ENCODE results near the gene STEAP1.
A peak's percentile ranks its signal among the peaks of the same experiment; 100 is the strongest.
"Not testable (repeated sequence)": the region's sequence is repeated elsewhere in the genome, so short reads cannot be mapped to it uniquely, and the experiment has no call there.

The STEAP1 gene

GRCh38 chr7:90178679-90179278 is 24.5 kb downstream of the STEAP1 start:
- no peak overlapping the region for H3K4me3 ChIP-seq (ENCODE audit: low read depth, low read length)
- TF ChIP-seq CTCF (IDR thresholded peaks at IDR 0.05; ENCODE audit: control insufficient read depth, extremely low read depth, insufficient read depth): no peak
- DNase-seq (ENCODE audit: low read depth): no peak

DNA sequence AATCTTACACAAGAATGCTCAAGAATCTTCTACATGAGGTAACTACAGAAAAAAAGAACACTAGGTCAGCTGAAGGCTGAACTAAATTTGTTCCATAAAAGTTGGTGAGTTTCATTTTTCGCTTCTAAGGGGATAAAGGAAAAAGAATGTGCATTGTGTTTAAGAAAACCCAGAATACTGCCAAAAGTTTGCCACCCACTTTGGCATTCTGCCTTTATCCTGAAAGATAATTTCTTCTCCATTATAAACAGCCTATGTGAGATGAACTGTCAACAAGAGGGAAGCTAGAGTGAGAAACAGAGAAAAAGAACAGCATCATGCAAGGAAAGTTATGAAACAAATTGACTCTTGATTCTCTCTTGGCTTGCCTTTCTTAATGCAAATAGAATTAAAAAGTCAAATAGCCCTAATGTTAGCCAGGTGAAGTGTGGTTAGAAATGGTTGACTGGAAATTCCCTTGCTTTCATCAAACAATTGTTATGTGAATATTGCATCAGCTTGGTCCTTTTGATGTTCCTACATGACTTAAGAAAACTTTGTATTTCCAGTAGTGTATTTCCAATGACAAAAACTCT is 25.8 kb downstream of the STEAP1 start:
- DNase-seq (ENCODE audit: low read depth): peak; percentile 67
- no peak overlapping the region; the same call in 1 of the 2 replicates for H3K4me3 ChIP-seq (ENCODE audit: low read depth, low read length)
- TF ChIP-seq CTCF (IDR thresholded peaks at IDR 0.05; ENCODE audit: control insufficient read depth, extremely low read depth, insufficient read depth): no peak

DNA sequence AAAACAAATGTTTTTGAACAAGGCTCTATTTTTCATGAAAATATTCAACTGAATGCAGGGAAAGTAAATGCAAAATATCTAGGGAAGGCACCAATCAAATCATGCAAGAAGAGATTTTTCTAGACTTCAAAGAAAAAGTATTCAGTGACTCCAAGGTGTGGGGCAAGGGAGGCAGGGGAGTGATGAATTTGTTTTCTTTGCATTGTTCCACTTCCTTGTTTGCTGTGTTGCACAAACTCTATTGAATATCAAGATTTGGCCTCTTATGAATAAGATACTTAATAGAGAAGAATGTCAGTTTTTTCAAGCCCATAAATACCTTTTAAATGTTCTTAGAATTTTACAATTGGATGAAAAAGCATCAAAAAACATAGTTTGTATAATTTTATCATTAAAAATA is 26.4 kb downstream of the STEAP1 start:
- no peak for TF ChIP-seq CTCF (IDR thresholded peaks at IDR 0.05; ENCODE audit: control insufficient read depth, extremely low read depth, insufficient read depth)
- peak; percentile 82 for DNase-seq (ENCODE audit: low read depth)
- H3K4me3 ChIP-seq (ENCODE audit: low read depth, low read length): no peak overlapping the region; the same call in 1 of the 2 replicates

- peak overlapping the region; percentile 14 for H3K4me3 ChIP-seq (ENCODE audit: low read depth, low read length)
- DNase-seq (ENCODE audit: low read depth): peak; percentile 96
- no peak for TF ChIP-seq CTCF (IDR thresholded peaks at IDR 0.05; ENCODE audit: control insufficient read depth, extremely low read depth, insufficient read depth)
Observed at GRCh38 chr7:90181485-90181884, 27.2 kb downstream of the STEAP1 start.

DNA sequence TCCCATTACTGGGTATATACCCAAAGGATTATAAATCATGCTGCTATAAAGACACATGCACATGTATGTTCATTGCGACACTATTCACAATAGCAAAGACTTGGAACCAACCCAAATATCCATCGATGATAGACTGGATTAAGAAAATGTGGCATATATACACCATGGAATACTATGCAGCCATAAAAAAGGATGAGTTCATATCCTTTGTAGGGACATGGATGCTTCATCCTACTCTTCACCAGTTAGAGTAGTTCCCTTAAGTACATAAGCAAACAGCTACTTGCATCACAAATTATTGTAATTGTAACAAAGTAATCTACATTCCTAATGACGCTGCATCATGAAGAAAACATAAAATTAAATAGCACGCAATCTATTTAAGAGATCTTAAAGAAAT is 32.0 kb downstream of the STEAP1 start:
- H3K4me3 ChIP-seq (ENCODE audit: low read depth, low read length); DNase-seq (ENCODE audit: low read depth): not testable (repeated sequence)

DNA sequence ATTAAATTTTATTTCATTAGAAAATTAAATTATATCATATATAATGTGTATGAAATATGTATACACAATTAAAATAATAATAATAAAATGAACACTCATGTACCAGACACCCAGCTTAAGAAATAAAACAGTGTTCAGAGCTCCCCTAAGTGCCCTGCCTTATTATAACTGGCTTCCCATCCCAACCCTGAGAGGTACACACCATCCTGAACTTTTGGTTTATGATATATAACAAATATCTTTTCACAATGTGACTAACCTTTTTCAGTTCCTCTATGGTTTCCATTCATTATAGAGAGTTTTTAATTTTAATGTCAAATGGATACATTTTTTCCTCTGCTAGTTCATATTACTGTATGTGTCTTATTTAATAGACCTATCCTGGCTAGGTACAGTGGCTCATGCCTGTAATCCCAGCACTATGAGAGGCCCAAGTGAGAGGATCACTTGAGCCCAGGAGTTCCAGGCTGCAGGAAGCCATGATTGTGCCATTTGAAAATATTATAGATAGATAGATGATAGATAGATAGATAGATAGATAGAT is 33.3 kb downstream of the STEAP1 start:
- TF ChIP-seq CTCF (IDR thresholded peaks at IDR 0.05; ENCODE audit: control insufficient read depth, extremely low read depth, insufficient read depth): no peak
- H3K4me3 ChIP-seq (ENCODE audit: low read depth, low read length): no peak overlapping the region
- DNase-seq (ENCODE audit: low read depth): no peak

- no peak overlapping the region for H3K4me3 ChIP-seq (ENCODE audit: low read depth, low read length)
- DNase-seq (ENCODE audit: low read depth): no peak
- TF ChIP-seq CTCF (IDR thresholded peaks at IDR 0.05; ENCODE audit: control insufficient read depth, extremely low read depth, insufficient read depth): no peak
Observed at GRCh38 chr7:90188281-90188680, 34.0 kb downstream of the STEAP1 start.

Data from LNCaP clone FGC (cell line).